Measurements from ENCODE around the gene LRRC47. TPM values are rescaled to one million over a fixed set of nuclear protein-coding genes. Genes with fewer than 3 reads are reported as not detected.

LRRC47 gene
- total and polyA plus RNA-seq, 2 of the 13 experiments (the other 11 are each of a cell fraction or from before 2014, with no cell fraction given) = 18.3 to 52.5 TPM

DNA sequence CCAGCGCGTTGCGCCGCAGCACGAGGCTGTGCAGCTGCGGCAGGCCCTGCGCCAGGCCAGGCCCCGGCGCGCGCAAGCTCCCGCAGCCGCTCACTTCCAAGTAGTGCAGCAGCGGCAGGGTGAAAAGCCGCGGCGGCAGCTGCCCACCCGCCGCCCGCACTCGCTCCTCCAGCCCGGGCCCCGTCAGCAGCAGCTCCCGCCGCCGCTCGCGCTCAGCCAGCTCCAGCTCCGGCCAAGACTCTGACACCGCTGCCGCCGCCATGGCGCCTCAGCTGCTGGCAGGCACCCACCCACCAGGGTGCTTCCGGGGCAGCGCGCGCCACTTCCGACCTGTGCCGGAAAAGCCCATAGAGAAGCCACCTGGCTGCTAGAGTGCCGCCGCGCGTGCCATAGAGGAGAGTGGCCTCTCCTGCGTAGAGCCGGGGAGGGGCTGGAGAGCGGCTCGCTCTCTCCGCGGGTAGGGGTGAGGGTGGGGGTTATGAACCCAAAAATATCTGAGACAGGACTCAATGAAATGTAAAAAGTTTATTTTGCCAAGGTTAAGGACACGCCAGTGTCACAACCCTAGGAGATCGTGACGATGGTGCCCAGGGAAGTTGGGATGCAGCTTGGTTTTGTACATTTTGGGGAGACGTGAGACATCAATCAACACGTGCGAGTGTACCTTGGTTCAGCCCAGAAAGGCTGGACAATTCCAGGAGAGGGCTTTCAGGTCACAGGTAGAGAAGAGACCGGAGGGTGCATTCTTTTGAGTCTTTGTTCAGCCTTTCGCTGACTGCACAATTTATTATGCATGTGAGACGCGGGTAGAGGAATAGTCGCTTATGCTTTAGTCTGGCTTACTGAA is at the start of gene LRRC47 (continued):
- TF ChIP-seq, protein P1, sequence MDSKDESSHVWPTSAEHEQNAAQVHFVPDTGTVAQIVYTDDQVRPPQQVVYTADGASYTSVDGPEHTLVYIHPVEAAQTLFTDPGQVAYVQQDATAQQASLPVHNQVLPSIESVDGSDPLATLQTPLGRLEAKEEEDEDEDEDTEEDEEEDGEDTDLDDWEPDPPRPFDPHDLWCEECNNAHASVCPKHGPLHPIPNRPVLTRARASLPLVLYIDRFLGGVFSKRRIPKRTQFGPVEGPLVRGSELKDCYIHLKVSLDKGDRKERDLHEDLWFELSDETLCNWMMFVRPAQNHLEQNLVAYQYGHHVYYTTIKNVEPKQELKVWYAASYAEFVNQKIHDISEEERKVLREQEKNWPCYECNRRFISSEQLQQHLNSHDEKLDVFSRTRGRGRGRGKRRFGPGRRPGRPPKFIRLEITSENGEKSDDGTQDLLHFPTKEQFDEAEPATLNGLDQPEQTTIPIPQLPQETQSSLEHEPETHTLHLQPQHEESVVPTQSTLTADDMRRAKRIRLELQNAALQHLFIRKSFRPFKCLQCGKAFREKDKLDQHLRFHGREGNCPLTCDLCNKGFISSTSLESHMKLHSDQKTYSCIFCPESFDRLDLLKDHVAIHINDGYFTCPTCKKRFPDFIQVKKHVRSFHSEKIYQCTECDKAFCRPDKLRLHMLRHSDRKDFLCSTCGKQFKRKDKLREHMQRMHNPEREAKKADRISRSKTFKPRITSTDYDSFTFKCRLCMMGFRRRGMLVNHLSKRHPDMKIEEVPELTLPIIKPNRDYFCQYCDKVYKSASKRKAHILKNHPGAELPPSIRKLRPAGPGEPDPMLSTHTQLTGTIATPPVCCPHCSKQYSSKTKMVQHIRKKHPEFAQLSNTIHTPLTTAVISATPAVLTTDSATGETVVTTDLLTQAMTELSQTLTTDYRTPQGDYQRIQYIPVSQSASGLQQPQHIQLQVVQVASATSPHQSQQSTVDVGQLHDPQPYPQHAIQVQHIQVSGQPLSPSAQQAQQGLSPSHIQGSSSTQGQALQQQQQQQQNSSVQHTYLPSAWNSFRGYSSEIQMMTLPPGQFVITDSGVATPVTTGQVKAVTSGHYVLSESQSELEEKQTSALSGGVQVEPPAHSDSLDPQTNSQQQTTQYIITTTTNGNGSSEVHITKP (CRISPR knock-in tag; IDR thresholded peaks at IDR 0.05; ENCODE audit: low read depth) = peak; percentile 75
- TF ChIP-seq MAF1 (CRISPR knock-in tag; IDR thresholded peaks at IDR 0.05; ENCODE audit: borderline replicate concordance) (peak; percentile 87; the same call in 1 of the 2 replicates), ZNF12 (CRISPR knock-in tag; IDR thresholded peaks at IDR 0.05) (0 out of 2 replicates have a peak, but pooled peaks have one; percentile 48), TBX2 (CRISPR knock-in tag; IDR thresholded peaks at IDR 0.05; ENCODE audit: borderline replicate concordance) (peak; percentile 76), PAXIP1 (CRISPR knock-in tag; conservative IDR thresholded peaks at IDR 0.05) (peak; percentile 35; the same call in 1 of the 2 replicates), PHB2 (IDR thresholded peaks at IDR 0.05; ENCODE audit: partially characterized antibody) (no peak), ZNF891 (CRISPR knock-in tag; IDR thresholded peaks at IDR 0.05) (0 out of 2 replicates have a peak, but pooled peaks have one; percentile 33), CENPBD1 (CRISPR knock-in tag; IDR thresholded peaks at IDR 0.05; ENCODE audit: borderline replicate concordance, low read depth) (no peak), ZNF546 (CRISPR knock-in tag; conservative IDR thresholded peaks at IDR 0.05) (no peak), ZNF468 (CRISPR knock-in tag; IDR thresholded peaks at IDR 0.05) (no peak), RXRA (CRISPR knock-in tag; IDR thresholded peaks at IDR 0.05) (peak; percentile 67), MAFG (CRISPR knock-in tag; IDR thresholded peaks at IDR 0.05) (no peak), ZBTB10 (CRISPR knock-in tag; IDR thresholded peaks at IDR 0.05; ENCODE audit: borderline replicate concordance) (no peak; the same call in 1 of the 2 replicates), HNRNPK (IDR thresholded peaks at IDR 0.05; ENCODE audit: low read depth, low read length, poor library complexity, severe bottlenecking) (peak; percentile 70), ZNF530 (CRISPR knock-in tag; IDR thresholded peaks at IDR 0.05; ENCODE audit: low read depth) (no peak), MTA3 (CRISPR knock-in tag; IDR thresholded peaks at IDR 0.05) (no peak), ZNF256 (CRISPR knock-in tag; conservative IDR thresholded peaks at IDR 0.05) (no peak), ZNF878 (CRISPR knock-in tag; IDR thresholded peaks at IDR 0.05) (0 out of 2 replicates have a peak, but pooled peaks have one; percentile 54)
